Right hindlimb (tissue), 1 donor: ENCODE results near the gene OR52E8.

Experiments used
- DNase-seq: peaks from one replicate; pipeline ENCODE4 v3.0.0-alpha.2; 2018

The OR52E8 gene

DNA sequence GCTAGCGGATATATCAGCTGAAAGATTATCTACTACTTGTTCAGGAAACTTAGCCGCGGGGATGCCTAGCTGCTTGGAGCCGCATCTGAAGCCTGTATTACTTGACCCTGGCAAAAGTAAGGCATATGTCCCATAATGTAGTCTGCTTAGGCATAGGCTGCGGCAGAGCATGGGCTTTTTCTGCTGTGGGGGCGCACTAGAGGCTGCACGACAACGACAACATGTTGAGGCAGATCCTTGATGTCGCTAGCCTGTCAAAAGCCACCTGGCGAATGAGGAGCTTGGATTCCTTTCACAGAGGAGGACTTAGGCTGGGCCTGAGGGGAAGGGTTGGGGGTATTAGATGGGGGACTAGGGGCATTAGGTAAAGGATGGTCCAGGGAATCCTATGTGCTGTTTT, 49.9 kb downstream of the OR52E8 start:
- DNase-seq = no peak
